ENCODE measurements around the gene COL5A1.

The COL5A1 gene

DNA sequence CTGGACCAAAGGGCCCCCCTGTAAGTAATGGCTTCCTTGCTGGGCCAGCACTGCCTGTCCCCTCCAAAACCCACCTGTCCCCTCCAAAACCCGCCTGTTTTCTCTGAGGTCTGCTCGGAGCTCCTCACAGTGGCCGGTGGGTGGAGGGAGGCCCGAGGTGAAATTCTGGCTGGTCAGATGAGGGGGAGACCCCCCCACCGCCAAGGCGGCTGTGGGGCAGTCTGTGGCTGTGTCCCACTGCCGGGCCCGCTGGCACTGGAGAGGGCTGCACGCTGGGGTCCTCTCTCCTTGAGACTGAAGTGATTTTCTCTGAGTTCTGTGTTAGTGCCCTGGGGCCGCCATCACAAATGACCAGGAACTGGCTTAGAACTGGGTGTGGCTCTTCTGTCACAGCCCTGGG lies 155.3 kb downstream of the COL5A1 start:
- no peak for DNase-seq

- no peak for DNase-seq
Measured at GRCh38 chr9:134800791-134801339, 159.3 kb downstream of the COL5A1 start.

- no peak for DNase-seq
Measured at GRCh38 chr9:134802216-134802795, 160.7 kb downstream of the COL5A1 start.

- no peak for DNase-seq
Measured at GRCh38 chr9:134804871-134805270, 163.3 kb downstream of the COL5A1 start.

DNA sequence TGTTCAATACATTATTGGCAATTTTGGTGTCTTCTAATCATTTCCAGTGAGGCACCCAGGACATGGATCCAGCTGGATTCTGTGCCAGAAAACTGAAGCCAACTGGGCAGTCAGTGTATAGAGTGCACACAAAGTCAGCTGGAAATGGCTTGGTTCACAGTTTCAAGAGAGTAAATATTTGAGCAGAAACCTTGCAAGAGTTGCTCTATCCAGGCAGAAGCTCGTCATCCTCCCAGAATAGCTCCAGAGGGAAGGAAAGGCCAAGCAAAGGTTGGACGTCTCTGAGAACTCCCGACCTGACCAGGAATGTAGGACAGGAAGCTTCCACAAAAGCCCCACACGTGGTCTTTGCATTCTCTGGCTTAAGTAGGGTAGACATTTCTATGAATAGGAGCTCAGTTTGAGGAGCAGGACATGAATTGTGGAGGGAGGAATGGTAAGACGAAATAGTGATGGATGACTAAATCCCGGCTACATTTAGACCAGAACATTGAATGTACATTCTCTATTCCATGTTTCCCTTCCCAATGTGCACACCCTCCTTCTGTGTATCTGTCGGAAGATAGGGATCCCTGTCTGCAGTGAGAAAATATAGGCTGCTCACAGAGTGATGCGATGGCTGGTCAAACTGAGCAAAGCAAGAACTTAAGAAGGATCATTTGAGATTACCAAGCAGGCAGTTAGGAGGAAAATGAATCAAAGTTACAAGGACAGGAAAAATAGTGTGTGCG lies 166.3 kb downstream of the COL5A1 start:
- DNase-seq, result no peak

DNA sequence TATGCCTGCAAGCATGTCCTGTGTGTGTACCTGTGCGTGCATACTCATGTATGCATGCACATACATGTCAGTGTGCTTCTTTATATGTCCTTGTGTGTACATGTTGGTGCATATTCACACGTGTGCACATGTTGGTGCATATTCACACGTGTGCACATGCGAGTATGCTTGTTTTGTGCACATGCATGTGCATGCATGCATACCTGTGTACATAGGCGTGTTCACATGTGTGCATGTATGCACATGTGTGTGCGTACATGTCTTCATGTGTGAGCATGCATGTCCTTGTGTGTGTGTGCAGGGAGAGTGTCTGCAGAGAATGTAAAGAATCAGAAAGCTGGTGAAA lies 166.8 kb downstream of the COL5A1 start:
- no peak for DNase-seq

DNA sequence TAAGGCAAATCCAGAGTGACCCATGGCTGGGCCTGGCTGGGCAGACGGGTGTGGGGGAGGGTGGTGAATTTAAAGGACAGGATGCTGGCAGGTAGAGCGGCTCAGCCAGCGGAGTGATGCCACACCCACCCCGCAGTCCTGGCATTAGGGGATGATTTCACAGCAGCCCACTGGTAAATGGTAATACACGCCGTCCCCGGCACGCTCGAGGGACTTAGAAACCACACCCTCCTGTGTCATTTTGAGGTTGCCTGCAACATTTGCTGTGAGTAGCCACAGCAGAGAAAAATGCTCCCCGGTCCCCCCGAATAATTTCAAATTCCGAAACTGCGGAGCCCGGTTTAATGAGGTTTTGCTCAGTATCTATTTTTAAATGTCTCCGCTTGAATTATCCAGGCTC lies 167.7 kb downstream of the COL5A1 start:
- DNase-seq, result no peak

GRCh38 chr9:134809826-134810225 lies 168.2 kb downstream of the COL5A1 start:
- DNase-seq, result no peak

DNA sequence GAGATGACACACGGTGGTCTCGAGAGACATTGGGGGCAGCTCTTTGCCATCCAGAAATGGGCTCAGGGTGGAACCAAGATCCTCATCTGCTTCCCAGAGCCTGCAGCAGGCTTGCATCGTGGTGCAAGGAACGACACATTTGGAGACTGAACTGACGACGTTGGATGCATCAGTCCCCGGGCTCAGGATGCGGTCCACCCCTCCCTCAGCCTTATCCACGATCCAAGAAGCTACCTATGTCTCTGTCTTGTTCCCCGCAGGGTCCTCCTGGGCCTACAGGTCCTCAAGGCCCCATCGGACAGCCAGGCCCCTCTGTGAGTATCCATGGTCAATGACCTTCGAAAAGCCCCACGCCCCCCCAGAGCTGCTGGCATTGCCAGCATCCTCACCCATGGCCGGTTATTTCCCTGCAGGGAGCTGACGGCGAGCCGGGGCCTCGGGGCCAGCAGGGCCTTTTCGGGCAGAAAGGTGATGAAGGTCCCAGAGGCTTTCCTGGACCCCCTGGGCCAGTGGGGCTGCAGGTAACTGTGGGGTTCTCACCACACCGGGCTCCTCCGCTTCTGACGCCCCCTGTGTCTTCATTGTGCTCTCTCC lies 169.6 kb downstream of the COL5A1 start:
- no peak for DNase-seq

DNA sequence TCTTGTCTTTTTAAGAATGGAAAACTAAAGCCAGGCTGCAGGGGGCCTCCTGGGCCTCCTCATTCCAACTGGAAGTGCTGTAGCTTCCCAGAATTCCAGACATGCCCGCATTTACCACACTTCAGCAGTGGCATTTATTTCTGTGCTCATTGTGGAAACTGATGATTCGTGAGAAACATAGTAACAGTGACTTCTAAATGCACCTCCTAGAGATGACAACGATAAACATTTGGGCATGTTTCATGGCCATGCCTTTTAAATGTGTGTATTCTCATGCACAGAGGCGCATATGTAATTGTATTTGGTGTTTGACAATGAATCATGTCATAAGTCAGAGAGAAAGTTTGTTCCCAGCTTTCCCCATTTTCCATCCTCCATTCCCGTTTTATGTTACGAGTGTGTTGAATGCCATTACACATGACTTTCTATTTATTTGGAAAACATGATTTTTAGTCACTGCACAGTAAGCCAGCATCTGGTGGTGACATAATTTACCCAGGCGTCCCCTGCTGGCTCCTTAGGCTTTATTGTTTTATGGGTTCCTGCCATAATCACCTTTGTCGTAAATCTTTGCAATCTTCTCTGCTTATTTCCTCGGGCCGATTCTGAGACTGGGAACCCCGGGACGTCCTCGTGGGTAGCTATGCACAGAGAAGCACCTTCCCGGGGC lies 170.2 kb downstream of the COL5A1 start:
- no peak for DNase-seq

- no peak for DNase-seq
Measured at GRCh38 chr9:134812343-134812673, 170.7 kb downstream of the COL5A1 start.

DNA sequence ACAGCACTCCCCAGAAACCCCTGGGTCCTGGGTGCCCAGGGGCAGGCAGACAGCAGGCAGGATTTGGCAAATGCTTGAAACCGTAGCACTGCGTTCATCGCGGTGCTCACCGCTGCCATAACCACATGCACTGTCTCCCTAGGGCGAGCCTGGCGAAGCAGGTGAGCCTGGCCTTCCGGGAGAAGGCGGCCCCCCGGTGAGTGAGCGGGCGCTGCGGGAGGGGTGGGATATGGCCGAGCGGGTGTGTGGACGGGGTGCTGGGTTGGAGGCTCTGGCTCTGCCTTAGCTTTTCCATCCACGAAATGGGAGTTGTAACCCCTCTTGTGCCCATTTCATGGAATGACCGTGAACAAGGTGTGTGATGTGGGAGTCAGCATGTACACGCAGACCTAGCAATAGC lies 172.2 kb downstream of the COL5A1 start:
- DNase-seq, result no peak

GRCh38 chr9:134814598-134815215 lies 173.1 kb downstream of the COL5A1 start:
- DNase-seq, result no peak

DNA sequence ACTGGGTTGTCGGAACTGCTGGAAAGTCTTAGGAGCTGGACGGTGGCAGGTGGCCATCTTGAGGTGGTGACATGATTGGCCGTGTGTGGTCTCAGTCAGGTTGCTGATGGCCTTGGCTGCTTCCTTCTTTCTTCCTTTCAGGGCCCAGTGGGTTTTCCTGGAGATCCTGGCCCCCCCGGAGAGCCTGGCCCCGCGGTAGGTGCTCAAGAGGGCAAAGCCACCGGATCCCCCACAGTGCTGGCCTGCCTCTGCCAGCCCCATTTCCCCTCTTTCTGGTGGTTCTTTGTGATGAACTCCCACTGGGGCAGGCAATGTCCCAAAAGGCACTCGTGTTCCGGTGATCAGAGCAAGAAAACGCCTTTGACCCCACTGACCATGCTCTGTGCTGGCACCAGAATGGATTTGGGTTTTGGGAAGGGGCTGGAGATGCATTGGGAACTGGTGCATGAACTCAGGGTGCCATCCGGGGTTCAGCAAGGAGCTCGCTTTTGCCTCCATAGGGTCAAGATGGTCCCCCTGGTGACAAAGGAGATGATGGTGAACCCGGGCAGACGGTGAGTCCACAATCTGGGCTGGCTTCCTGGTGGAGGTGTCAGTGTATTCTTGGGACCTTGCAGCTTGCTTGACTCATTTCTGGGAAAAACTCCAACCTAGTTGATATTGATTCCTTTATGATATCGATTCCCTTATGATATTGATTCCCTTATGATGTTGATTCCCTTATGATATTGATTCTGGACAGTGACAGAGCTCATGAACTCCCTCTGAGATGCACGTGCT lies 174.0 kb downstream of the COL5A1 start:
- no peak for DNase-seq

- DNase-seq, result no peak
Measured at GRCh38 chr9:134816264-134816663, 174.7 kb downstream of the COL5A1 start.

- no peak for DNase-seq
Measured at GRCh38 chr9:134818000-134818568, 176.5 kb downstream of the COL5A1 start.

DNA sequence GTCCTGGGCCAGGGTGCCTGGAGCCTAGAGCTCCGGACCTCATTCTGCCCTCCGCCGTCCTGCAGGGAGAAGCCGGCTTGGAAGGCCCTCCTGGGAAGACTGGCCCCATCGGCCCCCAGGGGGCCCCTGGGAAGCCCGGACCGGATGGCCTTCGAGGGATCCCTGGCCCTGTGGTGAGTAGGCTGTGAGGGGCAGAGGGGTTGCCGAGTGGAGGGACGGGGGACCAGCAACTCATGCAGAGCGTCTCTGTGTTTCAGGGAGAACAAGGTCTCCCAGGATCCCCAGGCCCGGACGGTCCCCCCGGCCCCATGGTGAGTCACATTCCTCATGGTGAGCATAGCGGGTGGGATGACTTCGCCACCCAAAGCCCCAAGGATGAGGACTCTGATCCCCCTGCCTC lies 177.0 kb downstream of the COL5A1 start:
- no peak for DNase-seq

GRCh38 chr9:134820901-134821300 lies 179.3 kb downstream of the COL5A1 start:
- no peak for DNase-seq

DNA sequence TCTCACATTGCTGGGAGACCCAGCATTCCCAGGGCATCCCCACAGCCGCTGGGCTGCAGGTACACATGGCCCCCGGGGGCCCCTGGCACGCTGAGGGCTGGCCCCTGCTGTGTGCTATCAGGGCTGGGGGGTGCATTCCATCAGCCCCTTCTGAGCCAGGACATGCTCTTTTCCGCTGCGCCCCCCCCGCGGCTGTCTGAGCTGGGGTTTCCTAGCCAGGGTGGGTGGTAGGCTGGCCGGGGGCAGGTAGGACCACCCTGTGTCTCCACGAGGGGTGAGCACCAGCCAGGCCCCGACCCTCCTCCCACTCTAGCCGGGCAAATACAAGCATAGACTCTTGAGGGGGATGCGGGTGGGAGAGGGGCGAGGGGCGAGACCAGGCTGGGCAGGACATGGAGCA lies 180.9 kb downstream of the COL5A1 start:
- DNase-seq, result no peak

GRCh38 chr9:134823623-134824022 lies 182.0 kb downstream of the COL5A1 start:
- no peak for DNase-seq

DNA sequence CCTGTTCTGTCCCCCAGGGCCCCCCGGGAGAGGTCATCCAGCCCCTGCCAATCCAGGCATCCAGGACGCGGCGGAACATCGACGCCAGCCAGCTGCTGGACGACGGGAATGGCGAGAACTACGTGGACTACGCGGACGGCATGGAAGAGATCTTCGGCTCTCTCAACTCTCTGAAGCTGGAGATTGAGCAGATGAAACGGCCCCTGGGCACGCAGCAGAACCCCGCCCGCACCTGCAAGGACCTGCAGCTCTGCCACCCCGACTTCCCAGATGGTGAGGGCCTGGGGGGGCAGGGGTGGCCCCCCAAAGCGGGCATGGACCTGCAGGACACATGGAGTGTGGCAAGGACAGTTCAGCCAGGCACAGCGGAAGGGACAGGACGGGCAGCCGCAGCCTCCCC lies 183.0 kb downstream of the COL5A1 start:
- DNase-seq, result no peak

DNA sequence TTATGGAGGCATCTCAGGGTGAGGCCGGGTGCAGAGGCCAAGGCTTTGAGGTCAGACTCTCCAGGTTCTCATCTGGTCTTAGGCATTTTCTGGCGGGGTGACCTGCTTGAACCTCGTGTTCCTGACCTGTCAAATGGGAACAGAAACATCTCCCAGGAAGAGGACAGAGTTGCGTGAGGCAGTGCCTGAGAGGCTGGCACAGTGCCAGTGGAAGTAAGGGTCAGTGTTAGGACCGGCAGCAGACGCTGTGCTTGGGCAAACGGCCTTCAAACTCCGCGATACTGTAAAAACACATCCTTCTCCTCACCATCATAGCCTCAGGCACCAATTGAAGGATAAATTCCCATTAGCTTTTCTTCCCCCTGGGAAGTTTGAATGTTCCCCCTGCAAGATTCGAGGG lies 183.4 kb downstream of the COL5A1 start:
- no peak for DNase-seq

All from CD4-positive, alpha-beta T cell treated with Interleukin-10 for 1 hour (primary cell).